ENCODE measurements around the gene PSD2.
"Not testable (repeated sequence)": the region's sequence is repeated elsewhere in the genome, so short reads cannot be mapped to it uniquely, and the experiment has no call there.

The PSD2 gene

DNA sequence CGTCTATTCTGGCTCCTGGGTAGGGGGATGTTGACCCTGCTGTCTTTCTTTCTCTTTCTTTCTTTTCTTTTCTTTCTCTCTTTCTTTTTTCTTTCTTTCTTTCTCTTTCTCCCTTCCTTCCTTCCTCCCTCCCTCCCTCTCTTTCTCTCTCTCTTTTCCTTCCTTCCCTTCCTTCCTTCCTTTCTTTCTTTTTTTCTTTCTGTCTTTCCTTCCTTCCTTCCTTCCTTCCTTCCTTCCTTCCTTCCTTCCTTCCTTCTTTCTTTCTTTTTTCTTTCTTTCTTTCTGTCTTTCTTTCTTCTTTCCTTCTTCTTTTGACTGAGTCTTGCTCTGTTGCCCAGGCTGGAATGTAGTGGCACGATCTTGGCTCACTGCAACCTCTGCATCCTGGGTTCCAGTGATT lies 3.0 kb upstream of the PSD2 start:
- not testable (repeated sequence) for DNase-seq

DNA sequence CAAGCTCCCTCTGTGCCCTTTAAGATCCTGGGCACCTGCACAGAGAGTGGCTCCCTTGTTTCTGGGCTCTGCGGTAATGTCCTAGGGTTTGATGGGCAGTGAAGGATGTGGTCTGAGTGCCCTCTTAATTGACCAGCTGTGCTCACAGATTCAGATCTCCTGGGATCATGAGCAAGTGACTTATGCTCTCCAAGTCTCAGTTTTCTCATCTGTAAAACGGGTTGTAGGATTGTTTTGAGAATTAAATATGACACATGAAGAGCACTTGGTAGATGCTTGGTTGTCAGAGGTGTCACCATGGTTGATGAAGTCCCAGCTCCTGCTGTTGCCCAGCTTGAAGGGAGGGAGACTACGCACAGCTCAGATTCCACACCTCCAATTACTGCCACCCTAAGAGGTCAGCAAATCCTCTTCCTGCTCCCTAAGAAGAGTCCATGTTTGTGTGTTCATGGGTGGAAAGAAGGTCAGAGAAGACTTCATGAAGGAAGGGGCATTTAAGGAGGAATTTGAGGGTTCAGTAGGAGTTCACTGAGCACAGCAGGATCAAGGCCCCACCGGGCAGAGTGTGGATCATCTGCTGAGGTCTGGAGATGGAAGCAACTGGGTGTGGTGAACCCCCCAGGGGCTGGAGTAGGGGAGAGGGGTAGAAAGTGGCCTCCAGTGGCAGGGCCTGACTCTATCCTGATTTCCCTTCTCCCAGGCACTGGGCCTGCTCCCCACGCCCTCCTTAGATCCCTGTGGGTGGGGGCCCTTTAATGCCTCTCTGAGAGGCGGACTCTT lies 1.4 kb upstream of the PSD2 start:
- DNase-seq = no peak

DNA sequence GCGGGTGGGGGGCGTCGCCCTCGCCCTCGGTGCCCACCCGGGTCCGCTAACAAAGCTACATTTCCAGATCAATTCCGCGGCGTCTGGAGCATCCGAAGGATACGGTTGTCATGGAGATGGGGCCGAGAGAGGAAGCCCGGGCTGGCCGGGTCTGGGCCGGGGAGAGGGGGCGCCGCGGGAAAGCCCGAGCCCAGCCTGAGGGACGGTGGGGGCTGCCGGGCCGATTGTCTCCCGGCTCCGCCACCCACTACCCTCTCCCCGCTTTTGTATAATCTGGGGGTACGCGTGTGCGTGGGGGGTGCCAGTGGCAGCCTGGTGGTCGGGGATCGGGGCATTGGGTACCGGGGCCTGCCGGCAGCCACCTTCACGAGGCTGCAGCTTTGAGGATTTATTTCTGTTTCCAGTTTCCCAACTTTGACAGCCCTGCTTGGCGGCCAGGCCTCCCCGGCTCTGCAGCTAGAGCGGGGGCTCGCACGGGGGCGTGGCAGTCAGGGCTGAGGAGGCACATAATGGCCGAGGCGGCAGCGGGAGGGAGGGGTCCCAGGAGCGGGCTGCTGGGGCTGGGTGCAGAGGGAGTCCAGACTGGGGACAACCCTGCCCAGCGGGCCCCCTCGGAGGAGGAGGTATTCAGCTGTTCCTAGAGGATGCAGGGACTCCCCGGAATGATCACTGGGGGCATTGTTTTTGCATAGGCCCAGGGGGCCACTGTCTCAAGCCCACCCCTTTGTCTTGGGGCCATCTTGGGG lies 626 bp downstream of the PSD2 start:
- DNase-seq = no peak

DNA sequence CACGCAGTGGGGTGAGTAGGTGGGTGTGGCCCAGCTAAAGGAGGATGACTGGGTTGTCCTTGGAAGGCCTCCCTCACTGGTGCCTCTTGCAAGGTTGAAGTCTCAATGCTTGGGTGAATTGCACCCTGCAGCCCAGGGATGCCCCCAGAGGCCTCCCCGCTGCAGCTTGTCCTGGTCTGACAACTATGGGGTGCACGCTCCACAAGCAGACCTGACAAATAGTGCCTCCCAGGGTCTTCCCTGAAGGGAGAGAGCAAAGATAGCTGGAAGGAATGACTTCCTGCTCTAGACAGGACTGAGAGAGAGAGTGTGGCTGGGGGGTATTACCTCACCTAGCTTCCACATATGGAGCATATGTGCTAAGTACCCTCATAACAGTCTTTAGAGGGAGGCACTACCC lies 1.7 kb downstream of the PSD2 start:
- no peak for DNase-seq

DNA sequence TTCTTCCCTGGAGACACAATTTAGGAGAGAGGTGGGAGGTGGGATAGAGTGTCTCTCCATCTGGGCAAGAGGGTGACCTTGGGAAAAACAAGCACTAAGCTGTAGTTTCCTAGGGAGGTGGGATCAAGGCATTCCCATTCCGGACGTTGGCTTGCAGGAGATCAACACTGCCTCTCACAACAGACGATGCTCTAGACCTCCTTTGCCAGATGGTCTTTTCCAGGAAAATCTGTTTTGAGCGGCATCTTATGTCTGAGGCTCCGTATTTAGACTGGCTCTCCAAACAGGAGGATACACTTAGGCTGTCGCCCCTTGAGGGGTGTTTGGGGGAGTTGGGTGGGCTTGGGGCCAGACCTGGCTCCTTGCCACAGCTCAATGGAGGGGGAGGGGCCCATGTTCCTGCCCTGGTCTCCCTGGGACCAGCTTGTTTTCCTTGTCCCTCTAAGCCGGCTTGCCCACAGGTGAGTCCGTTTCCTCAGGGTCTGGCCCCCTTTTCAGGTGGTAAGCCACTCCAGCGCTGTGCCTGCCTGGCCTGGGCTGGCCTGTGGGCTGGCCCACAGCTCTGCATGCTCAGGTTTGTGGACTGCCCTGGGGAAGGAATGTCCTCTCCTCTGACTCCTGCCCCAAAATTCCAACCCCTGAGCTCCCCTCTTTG lies 2.4 kb downstream of the PSD2 start:
- DNase-seq = no peak

DNA sequence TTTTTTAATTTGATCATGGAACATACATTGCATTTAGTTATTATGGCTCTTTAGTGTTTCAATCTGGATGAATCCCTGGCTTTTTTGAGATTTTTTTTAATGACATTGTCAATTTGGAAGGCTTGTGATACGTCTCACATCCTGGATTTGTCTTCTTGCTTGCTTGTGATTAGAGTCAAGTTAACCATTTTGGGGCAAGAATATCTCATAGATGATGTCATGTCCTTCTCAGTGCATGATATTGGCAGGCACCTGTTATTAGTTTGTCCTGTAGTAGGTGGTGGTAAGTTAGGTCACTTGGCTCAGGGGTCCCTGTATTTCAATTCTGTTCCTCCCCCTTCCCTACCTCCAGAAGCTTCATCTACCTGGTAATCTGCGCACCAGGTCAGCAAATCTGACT lies 3.3 kb downstream of the PSD2 start:
- no peak for DNase-seq

DNA sequence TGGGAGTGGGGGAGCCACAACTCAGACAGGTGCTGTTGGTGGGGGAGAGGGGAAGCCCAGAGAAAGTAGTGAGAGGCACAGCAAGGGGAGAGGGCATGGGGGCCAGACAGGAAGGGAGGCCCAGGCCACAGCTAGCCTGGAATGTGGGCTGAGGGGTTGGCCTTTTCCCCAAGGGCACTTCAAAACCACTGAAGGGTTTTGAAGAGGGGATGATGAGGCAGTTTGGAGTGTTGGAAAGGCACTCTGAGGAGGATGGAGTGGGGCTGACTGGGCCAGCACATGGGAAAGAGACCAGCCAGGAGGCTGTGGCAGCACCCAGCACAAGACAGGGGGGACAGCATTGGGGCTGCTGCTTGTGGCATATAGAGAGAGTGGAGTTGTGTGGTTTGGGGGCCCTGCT lies 3.8 kb downstream of the PSD2 start:
- DNase-seq = no peak

DNA sequence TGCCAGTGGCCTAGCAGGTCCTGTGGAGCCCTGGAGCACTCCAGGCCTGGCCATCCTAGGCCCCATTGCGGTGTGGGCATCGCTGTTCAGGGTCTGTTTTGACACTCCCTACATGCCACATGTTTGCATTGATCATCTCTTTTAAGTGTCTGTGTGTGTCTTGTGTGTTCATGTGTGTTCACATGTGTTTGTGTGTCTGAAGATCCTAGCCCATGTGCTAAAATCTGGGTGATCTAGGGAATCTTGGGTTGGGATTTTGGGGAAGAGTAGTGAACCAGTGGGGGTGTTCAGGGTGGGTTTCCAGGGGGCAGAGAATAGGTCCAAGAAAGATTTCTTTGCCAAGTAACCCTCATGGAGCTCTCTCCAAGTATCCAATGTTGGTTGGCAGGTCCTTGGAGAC lies 8.4 kb downstream of the PSD2 start:
- DNase-seq = no peak

DNA sequence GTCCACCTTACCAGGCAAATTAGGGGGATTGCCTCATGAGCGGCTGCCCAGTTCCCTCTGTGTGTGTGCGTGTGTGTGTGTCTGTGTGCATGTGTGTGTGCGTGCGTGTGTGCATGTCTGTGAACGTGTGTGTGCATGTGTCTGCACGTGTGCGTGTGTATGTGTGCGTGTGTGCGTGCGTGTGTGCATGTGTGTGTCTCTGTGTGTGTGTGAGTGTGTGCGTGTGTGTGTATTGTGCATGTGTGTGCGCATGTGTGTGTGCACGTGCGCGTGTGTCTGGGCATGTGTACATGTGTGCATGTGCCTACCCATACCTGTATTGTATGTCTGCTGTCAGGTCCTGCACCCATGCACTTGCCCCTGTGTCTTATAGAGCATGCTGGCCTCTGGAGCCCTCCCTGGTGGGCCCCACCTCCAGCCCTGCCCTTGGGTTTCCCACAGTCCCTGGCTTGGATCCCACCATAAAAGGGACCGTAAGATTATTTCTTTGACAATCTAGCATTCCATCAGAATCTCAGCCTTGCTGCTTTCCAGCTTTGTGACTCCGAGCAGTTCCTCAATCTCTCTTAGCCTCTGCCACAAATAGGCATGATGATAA lies 9.3 kb downstream of the PSD2 start:
- DNase-seq = no peak

DNA sequence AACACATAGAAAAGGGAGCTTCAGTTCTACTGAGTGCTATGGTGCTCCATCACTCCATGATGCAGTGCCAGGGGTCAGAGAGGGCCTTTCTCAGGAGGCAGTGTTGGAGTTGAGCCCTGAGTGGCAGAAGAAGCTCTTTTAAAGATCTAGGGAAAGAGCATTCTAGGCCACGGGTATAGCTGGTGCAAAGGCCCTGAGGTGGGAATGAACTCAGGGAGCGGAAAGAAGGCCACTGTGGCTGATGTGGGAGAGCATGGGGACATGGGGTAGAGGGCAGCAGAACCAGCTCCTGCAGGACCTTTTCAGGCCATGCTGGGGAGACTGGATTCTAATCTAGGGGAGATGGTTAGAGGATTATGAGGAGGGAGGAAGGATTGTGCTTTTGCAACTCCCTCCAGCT lies 9.9 kb downstream of the PSD2 start:
- no peak for DNase-seq

DNA sequence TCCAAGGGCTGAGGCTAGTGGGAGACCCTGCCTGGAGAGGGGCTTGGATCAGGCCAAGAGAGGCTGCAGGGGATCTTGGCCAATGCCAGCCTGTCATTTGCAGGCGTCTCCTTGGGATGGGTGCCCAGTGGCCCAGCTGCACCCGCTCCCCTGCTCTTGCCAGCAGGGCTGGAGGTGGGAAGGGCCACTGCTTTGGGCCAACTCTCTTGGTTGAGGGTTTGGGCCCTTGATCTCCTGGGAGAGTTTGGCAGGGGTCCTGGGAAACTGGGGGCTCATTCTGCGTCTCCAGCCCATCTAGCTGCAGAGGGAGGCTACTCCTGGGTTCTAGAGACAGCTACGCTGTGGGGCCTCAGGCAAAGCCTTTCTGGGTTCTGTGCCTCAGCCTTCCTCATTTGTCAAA lies 10.5 kb downstream of the PSD2 start:
- no peak for DNase-seq

DNA sequence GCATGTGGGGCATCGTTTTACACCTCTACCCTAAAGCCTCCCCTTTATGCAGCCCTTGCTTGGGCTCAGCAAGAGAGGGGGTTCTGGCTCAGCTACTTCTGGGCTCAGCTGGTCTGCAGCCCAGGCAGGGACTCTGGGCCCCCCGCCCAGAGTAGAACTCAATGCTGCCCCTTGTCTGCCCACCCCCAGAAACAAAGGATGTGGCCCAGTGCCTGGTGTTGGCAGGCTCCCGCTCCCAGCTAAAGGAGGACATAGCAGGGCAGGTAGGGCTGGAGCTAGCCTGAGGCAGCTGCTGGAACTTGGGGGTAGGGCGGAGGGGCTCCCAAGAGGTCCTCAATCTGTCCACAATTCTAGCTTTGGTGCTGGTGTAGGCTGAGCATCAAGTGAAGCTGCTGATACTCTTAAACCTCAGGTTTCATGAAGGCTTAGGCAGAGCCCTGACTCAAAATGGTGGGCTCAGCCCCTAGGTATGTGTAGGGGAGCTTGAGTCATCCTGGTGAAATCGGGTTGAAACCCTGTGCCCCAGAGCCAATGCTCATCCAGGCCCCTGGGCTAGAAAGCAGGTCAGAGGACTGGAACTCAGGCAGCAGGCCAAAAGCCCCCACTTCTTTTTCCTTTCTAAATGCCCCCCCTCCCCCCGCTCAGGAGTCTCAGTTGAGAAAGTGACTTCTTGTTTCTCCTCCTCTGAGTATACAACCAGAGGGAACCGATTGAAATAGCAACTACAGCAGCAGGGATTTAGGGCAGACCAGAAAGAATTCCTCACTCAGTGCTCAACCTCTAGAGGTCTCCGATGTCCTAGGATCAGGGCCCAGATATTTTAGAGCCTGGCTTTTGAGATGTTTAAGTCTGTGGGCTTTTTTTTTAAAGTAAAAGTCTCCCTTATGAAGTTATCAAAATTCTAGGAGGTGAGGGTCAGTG lies 11.4 kb downstream of the PSD2 start:
- DNase-seq = no peak

DNA sequence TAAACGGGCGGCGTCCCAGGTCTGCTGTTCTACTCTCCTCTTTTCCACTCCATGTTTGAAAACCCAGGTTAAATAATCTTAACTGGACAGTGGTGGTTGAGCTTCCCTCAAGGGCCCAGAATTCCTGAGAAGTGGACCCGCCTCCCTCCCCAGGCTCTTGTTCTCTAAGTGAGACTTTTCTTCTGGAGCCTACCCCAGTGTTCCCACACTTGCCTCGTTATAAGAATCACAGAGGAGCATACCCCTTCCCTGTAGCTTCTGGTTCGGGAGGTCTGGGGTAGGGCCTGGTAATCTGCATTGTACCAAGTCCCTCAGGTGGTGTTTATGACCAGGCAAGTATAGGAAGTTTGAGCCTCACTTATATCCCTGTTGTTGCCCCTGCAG lies 12.0 kb downstream of the PSD2 start:
- DNase-seq = no peak

DNA sequence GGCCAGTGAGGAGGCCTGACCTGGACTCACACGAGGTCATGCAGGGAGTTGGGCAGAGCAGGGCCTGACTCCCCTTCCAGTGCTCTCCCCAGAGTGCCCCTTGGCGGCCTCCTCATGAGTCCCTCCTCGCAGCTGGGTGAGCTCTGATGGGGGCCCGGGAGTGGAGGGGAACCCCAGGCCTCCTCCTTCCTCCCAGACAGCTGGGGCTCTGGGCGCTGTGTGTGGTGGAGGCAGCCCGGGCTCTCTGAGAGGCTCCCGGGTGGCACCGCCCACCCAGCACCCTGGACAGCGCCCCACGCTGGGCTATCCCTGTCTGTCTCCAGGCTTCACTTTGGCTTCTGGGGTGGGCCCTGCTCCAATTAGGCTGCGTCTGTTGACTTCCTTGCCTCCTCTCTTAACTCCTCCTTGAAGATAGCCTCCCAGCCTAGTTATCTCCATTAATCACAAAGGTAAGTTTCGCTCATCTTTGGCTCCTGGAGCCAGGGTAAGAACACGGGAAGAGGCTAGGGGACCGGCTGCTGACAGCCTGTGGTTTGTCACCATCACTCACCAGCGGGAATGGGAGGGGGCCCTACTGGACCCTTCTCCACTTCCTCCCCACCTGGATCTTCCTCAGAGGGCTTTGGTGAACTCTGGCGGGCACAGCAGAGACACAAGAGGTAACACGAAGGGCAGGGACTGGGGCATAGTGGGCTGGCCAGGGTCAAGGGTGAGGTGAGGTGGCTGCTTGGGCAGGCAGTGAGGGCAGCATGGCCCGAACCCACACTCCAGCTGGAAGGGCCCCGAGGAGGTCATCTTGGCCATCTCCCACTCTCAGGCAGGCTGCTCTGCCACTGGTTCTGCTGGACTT lies 13.1 kb downstream of the PSD2 start:
- peak; percentile 26 for DNase-seq

DNA sequence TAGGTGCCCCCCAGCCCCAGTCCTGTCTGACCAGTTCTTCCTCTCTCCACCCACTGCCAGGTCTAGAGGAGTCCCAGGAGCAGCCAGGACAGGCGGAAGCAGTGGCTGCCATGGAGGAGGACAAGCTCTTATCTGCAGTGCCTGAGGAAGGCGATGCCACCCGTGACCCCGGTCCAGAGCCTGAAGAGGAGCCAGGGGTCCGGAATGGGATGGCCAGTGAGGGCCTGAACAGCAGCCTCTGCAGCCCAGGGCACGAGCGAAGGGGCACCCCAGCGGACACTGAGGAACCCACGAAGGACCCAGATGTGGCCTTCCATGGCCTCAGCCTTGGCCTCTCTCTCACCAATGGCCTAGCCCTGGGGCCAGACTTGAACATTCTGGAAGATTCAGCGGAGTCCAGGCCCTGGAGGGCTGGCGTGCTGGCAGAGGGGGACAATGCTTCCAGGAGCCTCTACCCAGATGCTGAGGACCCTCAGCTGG lies 13.8 kb downstream of the PSD2 start:
- DNase-seq = no peak

DNA sequence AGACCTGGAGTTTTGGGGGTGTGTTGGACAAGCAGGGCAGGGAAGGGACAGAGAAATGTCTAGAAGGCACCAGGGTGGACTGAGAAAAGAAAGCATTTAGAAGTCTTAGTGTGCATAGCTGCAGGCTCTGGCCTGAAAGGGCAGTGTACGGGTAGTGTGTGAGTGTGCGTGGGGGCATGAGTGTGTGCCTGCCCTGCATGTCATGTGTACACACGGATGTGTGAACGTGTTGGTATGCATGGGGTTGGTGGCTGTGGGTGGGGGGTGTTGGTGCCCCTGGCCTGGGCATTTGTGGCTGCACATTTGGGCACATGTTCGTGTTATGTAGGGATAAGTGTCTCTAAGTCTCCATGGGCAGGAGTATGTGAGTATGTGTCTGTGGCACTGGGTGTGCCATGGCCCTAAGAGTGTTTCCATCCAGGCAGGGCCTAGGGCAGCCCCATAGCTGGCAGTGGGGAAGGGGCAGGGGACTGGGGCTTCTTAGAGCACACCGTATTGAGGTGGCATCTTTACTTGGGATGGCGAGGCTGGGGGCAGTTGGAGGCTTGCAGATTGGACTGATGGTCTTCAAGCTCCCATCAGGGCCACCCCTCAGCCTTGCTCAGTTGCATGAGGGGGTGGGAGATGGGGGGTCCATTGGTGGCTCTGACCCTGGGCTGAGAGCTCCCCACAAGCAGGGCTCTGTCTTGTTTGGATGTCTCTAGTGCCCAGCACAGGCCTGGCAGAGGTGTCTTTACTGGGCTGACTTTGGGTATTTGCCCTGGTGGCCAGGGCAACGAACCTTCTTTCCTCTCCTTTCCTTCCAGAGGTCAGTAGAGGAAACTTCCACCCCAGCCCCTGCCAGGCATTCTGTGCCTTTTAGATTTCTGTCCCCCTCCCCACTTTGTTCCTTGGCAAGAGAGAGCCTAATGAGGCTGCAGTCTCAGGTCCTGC lies 15.0 kb downstream of the PSD2 start:
- no peak for DNase-seq

DNA sequence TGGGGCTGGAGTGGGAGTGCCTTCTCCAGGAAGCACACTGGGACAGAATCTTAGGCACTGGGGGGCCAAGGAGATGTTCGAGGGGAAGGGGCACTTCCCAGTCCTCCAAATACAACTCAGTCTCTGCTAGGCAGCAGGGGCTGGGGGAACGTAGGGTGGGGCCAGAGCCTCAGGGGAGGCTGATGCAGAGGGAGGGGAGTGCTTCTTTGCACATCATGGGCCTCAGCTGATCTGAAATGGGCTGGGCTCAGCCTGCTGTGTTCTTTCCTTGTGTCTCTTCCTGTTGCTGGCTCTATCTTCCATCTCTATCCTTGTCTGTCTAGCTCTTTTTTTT lies 15.6 kb downstream of the PSD2 start:
- no peak for DNase-seq

DNA sequence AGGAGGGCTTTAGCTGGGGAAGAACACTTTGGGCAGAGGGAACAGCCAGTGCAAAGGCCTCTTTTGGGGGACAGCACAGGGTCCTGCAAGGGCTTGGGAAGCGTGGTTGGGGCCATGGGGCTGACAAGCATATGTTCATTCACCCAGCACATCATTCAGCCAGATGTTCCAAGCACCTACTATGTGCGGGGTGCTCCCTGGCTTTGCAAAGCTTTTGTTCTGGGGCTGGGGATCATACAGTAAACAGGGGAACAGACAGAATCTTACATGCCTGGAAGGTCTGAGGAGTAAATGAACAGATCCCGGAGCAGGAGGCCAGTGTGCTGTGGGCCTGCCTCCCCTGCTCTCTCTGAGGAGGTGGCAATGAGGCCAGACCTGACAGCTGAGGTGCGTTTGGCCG lies 16.7 kb downstream of the PSD2 start:
- DNase-seq = no peak

DNA sequence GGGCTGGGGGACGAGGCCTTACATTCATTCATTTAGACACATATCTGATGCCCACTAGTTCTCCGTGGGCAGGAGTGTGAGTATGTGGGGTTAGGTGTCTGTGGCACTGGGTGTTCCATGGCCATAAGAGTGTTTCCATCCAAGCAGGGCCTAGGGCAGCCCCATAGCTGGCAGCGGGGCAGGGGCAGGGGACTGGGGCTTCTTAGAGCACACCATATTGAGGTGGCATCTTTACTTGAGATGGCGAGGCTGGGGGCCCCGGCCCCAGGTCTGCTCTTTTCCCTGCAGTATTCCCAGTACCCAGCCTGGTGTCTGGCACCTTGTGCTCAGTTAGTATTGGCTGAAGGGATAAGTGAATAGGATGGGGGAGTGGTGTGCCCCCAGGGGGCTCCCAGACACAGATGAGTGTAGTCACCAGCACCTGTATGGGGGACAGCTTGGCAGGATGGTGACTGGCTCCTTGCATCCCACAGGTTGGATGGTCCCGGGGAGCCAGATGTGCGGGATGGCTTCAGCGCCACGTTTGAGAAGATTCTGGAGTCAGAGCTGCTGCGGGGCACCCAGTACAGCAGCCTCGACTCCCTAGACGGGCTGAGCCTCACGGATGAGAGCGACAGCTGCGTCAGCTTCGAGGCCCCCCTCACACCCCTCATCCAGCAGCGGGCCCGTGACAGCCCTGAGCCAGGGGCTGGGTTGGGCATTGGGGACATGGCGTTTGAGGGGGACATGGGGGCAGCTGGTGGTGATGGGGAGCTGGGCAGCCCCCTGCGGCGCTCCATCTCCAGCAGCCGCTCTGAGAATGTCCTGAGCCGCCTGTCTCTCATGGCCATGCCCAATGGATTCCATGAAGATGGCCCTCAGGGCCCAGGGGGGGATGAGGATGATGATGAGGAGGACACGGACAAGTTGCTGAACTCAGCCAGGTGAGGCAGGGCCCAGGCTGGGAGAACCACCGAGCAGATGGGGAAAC lies 17.5 kb downstream of the PSD2 start:
- no peak for DNase-seq

All from EL (cell line).